ENCODE results near the gene KCNE4.

- no peak for TF ChIP-seq CTCF (IDR thresholded peaks at IDR 0.05)
- no peak for TF ChIP-seq POLR2A (IDR thresholded peaks at IDR 0.05)
- TF ChIP-seq EP300 (IDR thresholded peaks at IDR 0.05), result no peak
Observed at GRCh38 chr2:223084873-223085272, 32.9 kb downstream of the KCNE4 start.
